Measurements from ENCODE around the gene ST8SIA6.

- TF ChIP-seq CTCF (IDR thresholded peaks at IDR 0.05) (no peak), POLR2A (IDR thresholded peaks at IDR 0.05) (no peak)
Observed at GRCh38 chr10:17368708-17369272, 85.6 kb downstream of the ST8SIA6 start.
